NOMO-1 (cell line): ENCODE data around the gene NDUFAF2.
"Not testable (repeated sequence)": the region's sequence is repeated elsewhere in the genome, so short reads cannot be mapped to it uniquely, and the experiment has no call there.

Experiments
- DNase-seq, 2 experiments: peaks; one replicate each; lab custom pipeline; 2025; ENCODE audit not compliant: unreplicated experiment in 2 of 2; lab: John Stamatoyannopoulos, UW

The NDUFAF2 gene

DNA sequence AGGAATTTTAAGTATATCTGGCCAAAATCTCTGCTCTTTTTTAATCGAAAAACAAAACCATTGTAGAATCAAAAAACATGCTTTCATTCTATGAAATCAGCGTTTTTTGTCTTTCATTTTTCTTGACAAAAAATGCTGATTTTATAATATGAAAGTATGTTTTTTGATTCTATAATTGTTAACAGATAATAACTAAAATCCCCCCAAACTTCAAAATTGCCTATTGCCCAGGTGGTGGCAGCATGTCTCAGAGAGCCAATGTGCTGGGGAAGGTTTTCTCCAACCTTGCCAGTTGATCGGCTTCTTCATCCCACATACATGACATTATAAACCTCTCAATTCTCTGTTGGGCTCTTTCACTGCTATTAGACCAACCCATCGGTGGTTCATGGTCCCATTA, 222.4 kb downstream of the NDUFAF2 start:
- DNase-seq: no peak

DNA sequence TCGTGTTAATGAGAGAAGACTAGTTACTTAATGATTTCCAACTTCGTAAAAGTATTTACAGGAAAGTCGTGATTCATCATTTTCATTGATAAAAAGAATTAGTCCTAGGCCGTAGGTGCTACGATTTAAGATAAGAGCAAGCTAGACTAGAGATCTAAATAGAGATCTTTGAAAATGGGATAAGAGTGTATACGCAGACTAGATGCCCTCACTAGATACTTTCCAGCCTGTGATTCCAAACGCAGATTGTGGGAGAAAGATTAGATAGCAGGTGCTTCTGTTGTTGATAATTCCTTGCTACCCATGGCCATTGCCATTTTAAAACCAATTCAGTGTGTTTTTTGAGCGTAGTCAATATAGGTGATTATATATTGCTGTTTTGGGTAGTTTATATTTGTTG, 223.9 kb downstream of the NDUFAF2 start:
- DNase-seq: no peak

DNA sequence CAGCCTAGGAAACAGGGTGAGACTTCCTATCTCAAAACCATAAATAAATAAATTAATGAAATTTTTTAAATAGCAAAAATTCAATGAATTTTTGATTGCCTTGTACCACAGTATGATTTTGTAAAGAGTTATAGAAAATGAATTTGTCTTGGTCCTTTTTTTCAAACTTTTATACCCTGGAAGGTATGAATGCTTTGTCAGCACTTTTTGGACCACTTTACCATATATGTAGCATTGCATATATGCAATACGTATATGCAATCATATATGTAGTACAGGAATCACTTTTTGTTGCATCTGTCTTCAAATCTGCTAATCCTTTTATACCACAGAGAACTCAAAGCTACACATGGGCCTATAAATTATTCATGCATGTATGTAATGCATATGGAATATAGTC, 226.5 kb downstream of the NDUFAF2 start:
- no peak for DNase-seq

DNA sequence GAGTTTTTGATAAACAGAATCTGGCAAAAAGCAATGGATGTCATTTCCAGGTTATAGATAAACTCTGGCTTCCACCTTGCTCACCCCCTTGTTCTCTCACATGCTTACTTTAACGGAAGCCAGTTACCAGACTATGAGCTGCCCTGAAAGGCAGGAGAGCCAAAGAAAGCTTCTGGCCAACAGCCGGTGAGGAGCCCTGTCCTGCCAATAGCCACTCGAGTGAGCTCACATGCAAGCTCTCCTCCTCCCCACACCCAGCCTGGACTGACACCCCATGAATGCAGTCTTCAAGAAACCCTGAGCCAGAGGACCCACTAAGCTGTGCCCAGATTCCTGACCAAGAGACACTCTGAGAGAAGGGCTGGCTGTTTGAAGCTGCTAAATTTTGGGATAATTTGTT, 231.6 kb downstream of the NDUFAF2 start:
- no peak for DNase-seq

DNA sequence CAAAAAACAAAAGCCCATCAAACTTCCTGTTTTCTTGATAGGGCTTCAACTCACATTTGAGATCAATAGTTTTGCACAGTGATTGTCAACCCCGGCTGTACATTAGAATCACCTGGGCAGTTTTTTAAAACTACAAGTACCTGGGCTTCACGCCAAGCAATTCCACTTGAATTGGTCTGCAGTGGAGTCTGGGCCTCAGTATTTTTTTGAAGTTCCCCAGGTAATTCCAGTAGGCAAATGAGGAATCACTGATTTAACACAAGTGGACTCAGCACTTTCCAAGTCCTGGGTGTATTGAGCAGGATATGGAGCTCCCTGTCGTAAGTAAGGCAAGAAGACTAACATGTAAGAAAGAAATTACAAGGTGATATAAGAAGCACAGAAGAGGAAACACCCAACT, 232.1 kb downstream of the NDUFAF2 start:
- DNase-seq: no peak

DNA sequence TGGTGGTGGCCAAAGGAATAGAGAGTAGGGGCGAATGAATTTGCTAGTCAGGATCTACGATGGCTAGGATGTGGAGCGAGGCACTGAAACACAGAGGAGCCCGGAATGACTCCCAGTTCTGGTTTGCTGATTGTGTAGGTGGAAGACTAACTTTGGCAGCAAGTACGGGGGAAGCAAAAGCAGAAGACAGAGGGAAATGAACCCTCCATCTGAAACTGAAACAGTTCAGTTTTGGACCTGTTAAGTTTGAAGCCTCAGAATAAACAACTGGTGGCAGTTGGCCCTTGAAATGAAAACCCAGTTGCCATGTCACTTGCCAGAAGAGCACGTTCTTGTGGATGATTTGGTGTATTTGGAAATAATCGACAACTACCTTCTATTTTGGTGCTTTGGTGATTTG, 232.7 kb downstream of the NDUFAF2 start:
- DNase-seq: no peak

DNA sequence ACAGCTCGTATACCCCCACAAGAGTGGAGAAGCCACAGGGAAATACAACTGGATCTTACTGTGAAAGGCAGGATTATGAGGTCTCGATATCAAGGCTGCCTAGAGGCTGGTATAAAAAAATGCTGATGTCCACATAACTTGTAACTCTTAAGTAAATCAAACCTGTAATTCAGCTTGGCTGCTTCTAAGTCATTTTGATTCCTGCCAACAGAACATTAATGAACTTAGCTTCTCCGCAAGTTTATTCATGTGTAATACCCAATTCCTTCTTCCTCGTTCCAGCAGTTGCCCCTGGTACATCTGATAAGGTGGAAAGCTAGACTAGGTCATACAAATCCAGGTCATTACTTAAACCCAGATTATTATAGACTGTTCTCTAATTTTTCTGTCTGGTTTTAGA, 233.7 kb downstream of the NDUFAF2 start:
- DNase-seq: no peak

DNA sequence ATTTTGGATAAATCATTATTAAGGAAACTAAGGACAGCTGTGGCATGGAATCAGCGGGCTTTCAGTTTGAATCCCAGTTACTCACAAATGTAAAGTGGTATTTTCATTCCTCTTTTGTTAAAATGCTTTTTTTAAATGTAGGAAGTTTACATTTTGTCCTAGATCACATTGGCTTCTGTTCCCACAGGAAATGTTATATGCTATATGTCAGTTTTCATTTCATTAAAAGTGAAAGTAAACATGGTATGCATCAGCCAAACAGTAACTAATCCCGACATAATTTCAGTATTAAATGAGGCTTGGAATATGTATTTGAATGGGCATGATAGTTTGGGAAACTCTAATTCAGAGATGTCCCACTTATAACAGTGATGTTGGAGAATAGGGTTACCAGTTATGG, 235.9 kb downstream of the NDUFAF2 start:
- no peak for DNase-seq

DNA sequence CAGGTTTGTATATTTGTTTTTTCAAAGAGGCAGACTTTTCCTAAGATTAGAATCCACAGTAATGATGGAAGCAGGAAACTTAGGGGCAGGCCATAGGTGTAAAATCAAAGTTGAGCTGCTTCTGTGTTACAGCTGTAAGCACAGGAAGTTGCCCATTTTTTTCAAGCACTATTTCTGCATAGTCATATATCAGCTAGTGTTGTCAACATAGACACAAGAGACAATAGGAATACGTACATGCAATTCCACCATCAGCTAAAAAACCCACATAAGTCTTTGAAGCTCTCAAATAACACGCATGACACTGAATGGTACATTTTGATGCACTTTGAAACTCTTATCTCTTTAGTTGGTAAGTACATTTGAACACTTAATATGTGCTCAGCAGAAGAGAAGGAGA, 237.4 kb downstream of the NDUFAF2 start:
- peak in 1 of 2 experiments; percentile 19 for DNase-seq

DNA sequence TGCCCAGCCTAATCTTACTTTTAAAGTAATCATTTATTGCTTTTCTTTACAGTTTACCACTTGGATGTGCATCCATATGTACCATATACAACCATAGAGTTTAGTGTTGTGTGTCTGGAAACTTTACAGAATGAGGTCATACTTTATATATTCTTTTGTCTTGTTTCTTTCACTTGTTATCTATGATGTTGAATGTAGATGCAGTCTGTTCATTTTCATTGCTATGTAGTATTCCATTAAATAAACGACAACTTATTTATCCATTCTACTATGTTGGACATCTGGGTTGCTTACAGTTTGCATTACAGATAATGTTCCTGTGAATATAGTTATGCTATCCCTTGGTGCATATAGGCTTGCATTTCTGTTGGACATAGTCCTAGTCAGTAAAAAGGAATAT, 238.5 kb downstream of the NDUFAF2 start:
- no peak for DNase-seq

DNA sequence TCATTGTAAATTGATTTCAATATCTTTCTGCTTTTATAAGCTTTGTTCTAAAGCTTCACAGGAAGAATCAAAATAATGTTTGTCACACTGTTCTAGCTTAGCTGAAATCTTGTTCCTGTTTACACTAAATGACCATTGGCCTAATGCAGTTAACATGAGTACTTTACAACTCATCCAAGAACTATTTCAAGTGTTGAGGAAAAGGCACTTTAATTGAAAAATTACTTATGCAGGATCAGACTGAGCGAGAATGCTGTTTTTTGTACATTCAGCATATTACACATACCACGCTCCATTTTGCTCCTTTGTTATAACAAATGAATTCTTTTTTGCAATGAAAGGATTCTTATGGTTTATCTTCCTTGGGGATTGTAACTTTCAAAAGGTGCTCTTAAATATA, 239.7 kb downstream of the NDUFAF2 start:
- DNase-seq: no peak

DNA sequence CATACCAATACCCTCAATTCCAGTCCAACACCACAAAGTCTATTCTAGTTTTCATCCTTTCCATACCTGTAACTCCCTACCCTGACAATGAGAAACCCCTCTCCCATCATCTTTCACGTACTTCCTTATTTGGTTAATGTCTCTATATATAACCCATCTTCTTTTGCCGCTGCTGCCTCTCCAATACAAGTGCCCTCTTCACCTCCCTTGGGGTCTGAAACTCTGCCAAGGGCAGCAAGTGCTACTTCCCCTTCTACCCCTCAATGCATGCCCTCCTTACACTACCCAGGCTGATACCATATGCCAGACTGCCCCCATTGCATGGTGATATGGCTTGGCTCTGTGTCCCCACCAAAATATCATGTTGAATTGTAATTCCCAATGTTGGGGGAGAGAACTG, 241.6 kb downstream of the NDUFAF2 start:
- DNase-seq: no peak

DNA sequence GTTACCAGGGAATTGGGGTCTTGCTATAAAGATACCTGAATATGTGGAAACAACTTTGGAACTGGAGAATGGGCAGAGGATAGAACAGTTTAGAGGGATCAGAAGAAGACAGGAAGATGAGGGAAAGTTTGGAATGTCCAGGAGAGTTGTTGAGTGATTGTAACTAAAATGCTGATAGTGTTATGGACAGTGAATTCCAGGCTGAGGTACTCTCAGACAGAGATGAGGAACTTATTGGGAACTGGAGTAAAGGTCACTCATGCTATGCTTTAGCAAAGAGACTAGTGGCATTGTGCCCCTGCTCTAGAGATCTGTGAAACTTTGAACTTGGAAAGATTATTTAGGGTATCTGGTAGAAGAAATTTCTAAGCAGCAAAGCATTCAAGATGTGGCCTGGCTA, 242.3 kb downstream of the NDUFAF2 start:
- not testable (repeated sequence) for DNase-seq

DNA sequence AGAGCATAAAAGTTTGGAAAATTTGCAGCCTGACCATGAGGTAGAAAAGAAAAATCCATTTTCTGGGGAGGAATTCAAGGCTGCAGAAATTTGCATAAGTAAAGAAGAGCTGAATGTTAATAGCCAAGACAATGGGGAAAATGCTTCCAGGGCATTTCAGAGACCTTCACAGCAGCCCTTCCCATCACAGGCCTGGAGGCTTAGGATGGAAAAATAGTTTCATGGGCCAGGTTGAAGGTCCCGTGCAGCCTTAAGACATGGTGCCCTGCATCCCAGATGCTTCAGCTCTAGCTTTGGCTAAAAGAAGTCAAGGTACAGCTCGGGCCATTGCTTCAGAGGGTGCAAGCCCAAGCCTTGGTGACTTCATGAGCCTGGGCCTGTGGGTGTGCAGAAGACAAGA, 242.8 kb downstream of the NDUFAF2 start:
- DNase-seq: not testable (repeated sequence)

DNA sequence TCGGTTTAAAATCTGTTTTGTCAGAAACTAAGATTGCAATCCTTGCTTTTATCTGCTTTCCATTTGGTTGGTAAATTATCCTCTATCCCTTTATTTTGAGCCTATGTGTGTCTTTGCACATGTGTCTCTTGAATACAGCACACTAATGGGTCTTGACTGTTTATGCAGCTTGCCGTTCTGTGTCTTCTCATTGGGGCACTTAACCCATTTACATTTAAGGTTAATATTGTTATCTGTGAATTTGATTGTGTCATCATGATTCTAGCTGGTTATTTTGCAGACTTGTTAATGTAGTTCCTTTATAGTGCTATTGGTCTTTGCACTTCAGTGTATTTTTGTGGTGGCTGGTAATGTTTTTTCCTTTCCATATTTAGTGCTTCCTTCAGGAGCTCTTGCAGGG, 253.6 kb downstream of the NDUFAF2 start:
- DNase-seq: no peak

DNA sequence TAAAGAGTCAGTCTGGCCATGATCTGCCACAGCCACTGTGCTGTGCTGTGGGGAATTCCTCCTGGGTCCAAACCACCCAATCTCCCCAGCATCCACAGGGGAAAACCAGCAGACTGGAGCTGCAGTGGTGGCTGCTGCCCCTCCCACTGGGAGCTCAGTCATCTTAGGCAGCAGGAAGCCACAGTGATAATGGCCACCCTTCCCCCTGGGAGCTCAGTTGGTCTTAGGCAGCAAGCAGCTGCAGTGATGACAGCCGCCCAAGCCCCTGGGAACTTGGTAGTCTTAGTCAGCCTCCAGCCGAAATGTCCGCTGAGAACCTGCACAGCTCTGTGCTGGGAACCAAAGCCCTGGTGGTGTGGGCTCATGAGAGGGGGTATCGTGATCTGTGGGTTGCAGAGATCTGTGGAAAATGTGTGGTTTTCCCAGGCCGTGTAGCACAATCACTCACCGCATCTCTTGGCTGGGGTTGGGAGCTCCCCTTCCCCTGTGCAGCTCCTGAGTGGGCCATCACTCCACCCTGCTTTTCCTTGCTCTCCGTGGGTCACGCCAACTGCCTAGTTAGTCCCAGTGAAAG, 255.7 kb downstream of the NDUFAF2 start:
- DNase-seq: no peak

DNA sequence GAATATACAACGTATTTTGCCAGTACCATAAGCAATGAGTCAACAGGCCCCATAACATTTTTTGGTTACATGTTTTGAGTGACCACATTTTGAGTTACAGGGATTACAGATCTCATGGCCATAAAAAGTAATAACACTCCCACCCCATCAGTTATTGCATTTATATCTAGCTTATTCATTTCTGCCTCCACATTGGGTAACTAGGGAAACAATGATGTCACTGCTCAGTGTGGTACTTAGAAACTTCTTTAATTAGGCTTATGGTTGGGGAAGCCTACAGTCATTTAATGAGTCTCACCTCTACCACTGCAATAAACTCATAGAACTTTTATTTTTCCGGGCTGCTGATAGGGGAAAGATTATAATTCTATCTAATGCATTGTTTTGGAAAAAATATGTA, 257.2 kb downstream of the NDUFAF2 start:
- DNase-seq: no peak
